ENCODE data around the gene MAST4. TPM values are rescaled to one million over a fixed set of nuclear protein-coding genes. Genes with fewer than 3 reads are reported as not detected.

Gene MAST4
- total and polyA plus RNA-seq, 2 donors = 17.0 to 18.8 TPM

DNA sequence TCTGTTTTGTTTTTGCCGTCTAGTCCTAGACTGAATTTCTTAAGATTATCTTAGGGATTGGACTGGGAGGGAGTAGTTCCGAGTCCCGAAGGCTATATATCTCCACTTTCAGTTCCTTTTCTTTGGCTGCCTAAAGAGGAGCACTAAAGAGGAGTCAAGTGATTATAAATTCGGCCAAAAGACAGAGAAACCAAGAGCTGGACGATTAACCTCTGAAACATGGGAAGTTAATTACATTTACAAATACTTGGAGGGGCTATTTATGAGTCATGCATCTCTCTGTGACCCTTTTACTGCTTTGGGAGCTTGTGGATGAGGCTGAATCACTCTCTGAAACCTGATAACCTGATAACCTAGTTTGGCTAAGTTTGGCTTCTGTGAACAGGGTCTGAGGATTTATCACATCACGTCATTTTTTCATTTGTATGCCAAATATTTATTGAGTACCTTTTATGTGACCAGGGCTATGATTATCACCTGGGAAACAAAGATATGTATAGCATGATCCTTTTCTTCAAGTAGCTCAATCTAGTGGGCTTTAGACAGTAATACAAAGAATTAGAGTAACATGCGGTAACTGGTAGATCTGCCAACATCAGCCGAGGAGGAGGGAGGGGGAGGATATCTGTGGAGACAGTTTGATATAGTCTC is 419.5 kb downstream of the MAST4 start:
- no peaks in the 10 kb centered on the region for H3K27me3 ChIP-seq (ENCODE audit: control insufficient read depth in 2 of 2, insufficient read depth in 1 of 2, low read length in 1 of 2)
- WGBS = 86% methylated on average over 8 of the region's 8 CpGs
- no peaks in the 10 kb centered on the region for H3K9me3 ChIP-seq (ENCODE audit: control insufficient read depth in 2 of 2, insufficient read depth in 1 of 2, low read length in 1 of 2)
- H3K36me3 ChIP-seq (ENCODE audit: control insufficient read depth in 2 of 2, insufficient read depth in 2 of 2, low read length in 1 of 2) = no peaks in the 10 kb centered on the region
- DNase-seq (ENCODE audit: low read depth in 6 of 9, low spot score in 9 of 9) = no peak
- H3K4me1 ChIP-seq (ENCODE audit: control insufficient read depth in 2 of 2, insufficient read depth in 2 of 2, low read length in 2 of 2) = peaks cover 12 to 15% of the 10 kb centered on the region in 2 donors
- peak overlapping the region in 1 of 2 donors; percentile 77 for H3K27ac ChIP-seq (ENCODE audit: low read depth in 1 of 2, low read length in 1 of 2)
- H3K4me3 ChIP-seq (ENCODE audit: low read length in 2 of 2) = no peak overlapping the region

DNA sequence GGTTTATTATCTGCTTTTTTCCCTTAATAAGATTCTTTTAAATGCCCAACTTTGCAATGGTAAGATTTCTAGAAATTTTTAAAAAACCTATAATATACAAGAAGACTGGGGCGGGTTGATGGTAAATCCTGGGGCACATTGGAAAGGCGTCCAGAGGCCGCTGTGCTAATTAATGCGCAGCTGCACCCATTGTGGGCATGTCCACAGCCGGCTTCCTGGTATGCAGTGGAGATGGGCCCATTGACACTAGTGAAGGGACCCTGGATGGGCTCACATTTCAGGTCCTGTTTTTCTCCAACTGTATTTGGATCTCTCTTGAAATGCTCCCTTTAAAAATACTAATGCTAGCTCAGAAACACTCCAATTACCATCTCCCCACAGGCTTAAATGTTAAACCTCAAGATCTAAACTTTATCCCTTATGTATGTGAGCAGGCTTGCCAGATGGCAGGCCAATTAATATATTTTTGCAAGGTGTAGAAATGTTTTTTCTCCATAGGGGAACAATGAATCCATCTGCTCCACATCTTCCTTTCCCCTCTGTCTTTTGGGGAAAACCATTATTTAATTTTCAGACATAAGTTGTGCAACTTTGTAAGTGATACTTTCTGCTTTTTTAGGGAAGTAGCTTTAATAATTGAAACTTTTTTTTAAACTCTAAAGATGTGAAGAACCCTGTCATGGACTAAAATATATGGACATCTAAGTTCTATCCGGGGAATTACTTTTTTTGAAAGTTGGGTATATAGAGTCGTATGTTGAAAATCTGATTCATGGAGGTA is 423.1 kb downstream of the MAST4 start:
- no peak overlapping the region for H3K27ac ChIP-seq (ENCODE audit: low read depth in 1 of 2, low read length in 1 of 2)
- DNase-seq (ENCODE audit: low read depth in 6 of 9, low spot score in 9 of 9) = no peak
- peaks cover 0 to 7% of the 10 kb centered on the region in 2 donors for H3K4me1 ChIP-seq (ENCODE audit: control insufficient read depth in 2 of 2, insufficient read depth in 2 of 2, low read length in 2 of 2)
- WGBS = 88% methylated on average over 7 of the region's 7 CpGs
- H3K4me3 ChIP-seq (ENCODE audit: low read length in 2 of 2) = no peak overlapping the region
- no peaks in the 10 kb centered on the region for H3K9me3 ChIP-seq (ENCODE audit: control insufficient read depth in 2 of 2, insufficient read depth in 1 of 2, low read length in 1 of 2)
- no peaks in the 10 kb centered on the region for H3K36me3 ChIP-seq (ENCODE audit: control insufficient read depth in 2 of 2, insufficient read depth in 2 of 2, low read length in 1 of 2)
- no peaks in the 10 kb centered on the region for H3K27me3 ChIP-seq (ENCODE audit: control insufficient read depth in 2 of 2, insufficient read depth in 1 of 2, low read length in 1 of 2)

DNA sequence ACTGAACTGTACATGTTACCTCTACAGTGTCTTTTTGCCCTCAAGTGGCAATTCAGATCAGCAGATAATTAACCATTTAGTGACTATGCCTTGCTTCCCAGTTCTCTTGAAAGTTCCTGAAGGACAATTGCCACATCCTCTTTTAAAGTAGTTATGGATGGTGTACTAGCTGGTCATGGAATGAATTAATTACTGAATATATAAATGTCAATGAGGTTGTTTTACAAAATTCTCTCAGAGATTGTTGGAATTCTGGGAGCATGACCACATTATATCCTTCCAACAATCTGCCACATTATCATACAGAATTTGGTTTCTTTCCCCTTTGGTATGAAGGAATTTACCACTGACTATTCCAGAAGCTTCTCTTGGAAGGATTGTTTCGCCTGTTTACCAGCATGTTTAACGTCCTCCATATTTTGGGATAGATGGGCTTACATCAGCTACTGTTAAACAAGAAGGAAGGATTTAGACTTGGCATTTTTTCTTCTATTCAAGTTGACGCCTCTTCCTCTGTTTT is 424.0 kb downstream of the MAST4 start:
- Histone ChIP-seq H3K4me1 (ENCODE audit: control insufficient read depth in 2 of 2, insufficient read depth in 2 of 2, low read length in 2 of 2) (peaks cover 0 to 3% of the 10 kb centered on the region in 2 donors), H3K4me3 (ENCODE audit: low read length in 2 of 2) (no peak overlapping the region), H3K36me3 (ENCODE audit: control insufficient read depth in 2 of 2, insufficient read depth in 2 of 2, low read length in 1 of 2) (no peaks in the 10 kb centered on the region), H3K9me3 (ENCODE audit: control insufficient read depth in 2 of 2, insufficient read depth in 1 of 2, low read length in 1 of 2) (no peaks in the 10 kb centered on the region), H3K27ac (ENCODE audit: low read depth in 1 of 2, low read length in 1 of 2) (peak overlapping the region; percentile 8 to 28), H3K27me3 (ENCODE audit: control insufficient read depth in 2 of 2, insufficient read depth in 1 of 2, low read length in 1 of 2) (no peaks in the 10 kb centered on the region)
- no peak for DNase-seq (ENCODE audit: low read depth in 6 of 9, low spot score in 9 of 9)
- over 99% methylated on average over 3 of the region's 3 CpGs for WGBS

DNA sequence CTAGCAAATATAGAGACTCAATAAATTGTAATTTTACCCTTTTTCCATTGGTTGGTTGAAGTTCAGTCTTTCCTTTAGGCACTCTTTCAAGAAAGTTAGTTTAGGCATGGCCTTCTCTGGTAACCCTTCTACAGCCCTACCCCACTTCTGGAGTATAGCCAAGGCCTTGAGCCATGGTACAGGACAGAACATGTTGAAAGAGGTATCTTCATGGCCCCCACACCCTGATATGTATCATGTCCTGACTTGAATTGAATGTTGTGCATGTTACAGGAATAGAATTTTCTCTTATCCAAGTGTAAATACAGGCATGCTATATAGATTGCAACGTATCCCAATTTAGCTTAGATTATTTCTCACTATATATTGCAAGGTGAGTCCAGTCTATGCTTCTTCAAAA is 424.8 kb downstream of the MAST4 start:
- no peak for DNase-seq (ENCODE audit: low read depth in 6 of 9, low spot score in 9 of 9)
- no peak overlapping the region for H3K27ac ChIP-seq (ENCODE audit: low read depth in 1 of 2, low read length in 1 of 2)
- no peak overlapping the region for H3K4me3 ChIP-seq (ENCODE audit: low read length in 2 of 2)
- peaks cover 0 to under 1% of the 10 kb centered on the region in 2 donors for H3K36me3 ChIP-seq (ENCODE audit: control insufficient read depth in 2 of 2, insufficient read depth in 2 of 2, low read length in 1 of 2)
- H3K9me3 ChIP-seq (ENCODE audit: control insufficient read depth in 2 of 2, insufficient read depth in 1 of 2, low read length in 1 of 2) = no peaks in the 10 kb centered on the region
- H3K4me1 ChIP-seq (ENCODE audit: control insufficient read depth in 2 of 2, insufficient read depth in 2 of 2, low read length in 2 of 2) = peaks cover 0 to 3% of the 10 kb centered on the region in 2 donors
- H3K27me3 ChIP-seq (ENCODE audit: control insufficient read depth in 2 of 2, insufficient read depth in 1 of 2, low read length in 1 of 2) = no peaks in the 10 kb centered on the region
- 94% methylated on average over 1 of the region's 1 CpG for WGBS

DNA sequence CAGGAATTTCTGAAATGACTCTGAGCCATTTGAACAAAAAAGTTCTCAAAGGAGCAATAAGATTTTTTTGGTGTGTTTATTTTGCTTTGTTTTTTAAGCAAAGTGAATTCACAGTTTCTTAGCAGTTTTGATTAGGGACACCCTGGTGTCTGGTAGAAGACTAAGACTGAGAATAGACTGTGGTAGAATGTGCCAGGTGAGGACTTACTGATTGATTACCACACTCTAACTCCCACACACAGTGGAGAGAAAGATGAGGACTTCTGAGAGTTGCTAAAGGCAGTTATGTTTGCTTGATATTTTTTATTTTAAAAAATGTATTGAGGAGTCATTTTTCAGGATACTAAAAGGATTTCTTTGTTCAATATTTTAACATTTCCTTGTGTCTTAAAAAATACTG is 425.3 kb downstream of the MAST4 start:
- peaks cover 0 to 2% of the 10 kb centered on the region in 2 donors for H3K36me3 ChIP-seq (ENCODE audit: control insufficient read depth in 2 of 2, insufficient read depth in 2 of 2, low read length in 1 of 2)
- DNase-seq (ENCODE audit: low read depth in 6 of 9, low spot score in 9 of 9) = no peak
- no peaks in the 10 kb centered on the region for H3K27me3 ChIP-seq (ENCODE audit: control insufficient read depth in 2 of 2, insufficient read depth in 1 of 2, low read length in 1 of 2)
- H3K4me1 ChIP-seq (ENCODE audit: control insufficient read depth in 2 of 2, insufficient read depth in 2 of 2, low read length in 2 of 2) = peaks cover 0 to 3% of the 10 kb centered on the region in 2 donors
- H3K9me3 ChIP-seq (ENCODE audit: control insufficient read depth in 2 of 2, insufficient read depth in 1 of 2, low read length in 1 of 2) = no peaks in the 10 kb centered on the region
- peak overlapping the region in 1 of 2 donors; percentile 55 for H3K27ac ChIP-seq (ENCODE audit: low read depth in 1 of 2, low read length in 1 of 2)
- no peak overlapping the region for H3K4me3 ChIP-seq (ENCODE audit: low read length in 2 of 2)

DNA sequence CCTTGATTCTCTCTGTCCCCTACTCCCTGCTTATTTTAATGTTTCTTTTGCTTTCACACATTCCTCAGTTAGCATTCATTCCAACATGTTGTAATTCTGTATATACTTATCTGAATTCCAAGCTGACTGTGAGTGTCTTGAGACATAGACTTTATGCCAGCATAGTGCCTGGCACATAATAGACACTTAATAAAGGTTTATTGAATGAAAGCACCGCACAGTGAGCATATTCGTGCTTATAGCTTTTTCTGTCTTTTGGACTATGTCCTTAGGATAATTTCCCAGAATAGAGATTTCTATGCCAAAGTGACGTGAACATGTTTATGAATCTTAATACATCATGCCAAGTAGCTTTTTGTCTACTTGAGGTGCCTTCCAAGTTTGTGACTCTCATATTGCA is 425.8 kb downstream of the MAST4 start:
- H3K27me3 ChIP-seq (ENCODE audit: control insufficient read depth in 2 of 2, insufficient read depth in 1 of 2, low read length in 1 of 2) = no peaks in the 10 kb centered on the region
- no peaks in the 10 kb centered on the region for H3K9me3 ChIP-seq (ENCODE audit: control insufficient read depth in 2 of 2, insufficient read depth in 1 of 2, low read length in 1 of 2)
- H3K4me1 ChIP-seq (ENCODE audit: control insufficient read depth in 2 of 2, insufficient read depth in 2 of 2, low read length in 2 of 2) = peaks cover 0 to 3% of the 10 kb centered on the region in 2 donors
- no peak overlapping the region for H3K4me3 ChIP-seq (ENCODE audit: low read length in 2 of 2)
- peaks cover 0 to 2% of the 10 kb centered on the region in 2 donors for H3K36me3 ChIP-seq (ENCODE audit: control insufficient read depth in 2 of 2, insufficient read depth in 2 of 2, low read length in 1 of 2)
- no peak overlapping the region for H3K27ac ChIP-seq (ENCODE audit: low read depth in 1 of 2, low read length in 1 of 2)
- WGBS = 96% methylated on average over 3 of the region's 3 CpGs
- DNase-seq (ENCODE audit: low read depth in 6 of 9, low spot score in 9 of 9) = no peak

- Histone ChIP-seq H3K27me3 (ENCODE audit: control insufficient read depth in 2 of 2, insufficient read depth in 1 of 2, low read length in 1 of 2) (no peaks in the 10 kb centered on the region), H3K27ac (ENCODE audit: low read depth in 1 of 2, low read length in 1 of 2) (no peak overlapping the region), H3K9me3 (ENCODE audit: control insufficient read depth in 2 of 2, insufficient read depth in 1 of 2, low read length in 1 of 2) (no peaks in the 10 kb centered on the region), H3K4me1 (ENCODE audit: control insufficient read depth in 2 of 2, insufficient read depth in 2 of 2, low read length in 2 of 2) (peaks cover 4 to 6% of the 10 kb centered on the region in 2 donors), H3K4me3 (ENCODE audit: low read length in 2 of 2) (no peak overlapping the region), H3K36me3 (ENCODE audit: control insufficient read depth in 2 of 2, insufficient read depth in 2 of 2, low read length in 1 of 2) (peaks cover 2 to 3% of the 10 kb centered on the region in 2 donors)
- 98% methylated on average over 2 of the region's 2 CpGs for WGBS
- DNase-seq (ENCODE audit: low read depth in 6 of 9, low spot score in 9 of 9) = no peak
Measured at GRCh38 chr5:67025457-67025856, 429.3 kb downstream of the MAST4 start.

DNA sequence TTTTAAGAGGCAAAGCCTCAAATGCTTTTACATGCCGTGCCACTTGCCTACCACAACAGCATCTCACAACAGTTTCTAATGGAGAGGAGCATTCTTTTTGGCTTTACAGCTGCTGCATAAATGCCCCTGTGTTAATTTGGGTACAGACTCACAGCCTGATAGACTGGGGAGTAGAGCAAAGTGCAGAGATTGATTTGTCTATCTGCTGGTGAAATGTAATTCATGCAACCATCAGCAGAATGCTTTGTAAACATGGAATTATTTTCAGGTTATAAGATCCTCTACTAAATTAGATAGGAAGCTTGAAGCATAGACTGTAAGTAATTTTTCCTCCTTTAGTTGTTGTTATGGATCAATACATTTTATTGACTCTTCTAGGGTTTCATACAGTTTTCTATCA is 430.1 kb downstream of the MAST4 start:
- Histone ChIP-seq H3K4me3 (ENCODE audit: low read length in 2 of 2) (no peak overlapping the region), H3K27me3 (ENCODE audit: control insufficient read depth in 2 of 2, insufficient read depth in 1 of 2, low read length in 1 of 2) (no peaks in the 10 kb centered on the region), H3K36me3 (ENCODE audit: control insufficient read depth in 2 of 2, insufficient read depth in 2 of 2, low read length in 1 of 2) (peaks cover 2 to 3% of the 10 kb centered on the region in 2 donors), H3K9me3 (ENCODE audit: control insufficient read depth in 2 of 2, insufficient read depth in 1 of 2, low read length in 1 of 2) (no peaks in the 10 kb centered on the region), H3K27ac (ENCODE audit: low read depth in 1 of 2, low read length in 1 of 2) (no peak overlapping the region), H3K4me1 (ENCODE audit: control insufficient read depth in 2 of 2, insufficient read depth in 2 of 2, low read length in 2 of 2) (peaks cover 6 to 7% of the 10 kb centered on the region in 2 donors)
- no peak for DNase-seq (ENCODE audit: low read depth in 6 of 9, low spot score in 9 of 9)
- WGBS = 100% methylated on average over 1 of the region's 1 CpG

DNA sequence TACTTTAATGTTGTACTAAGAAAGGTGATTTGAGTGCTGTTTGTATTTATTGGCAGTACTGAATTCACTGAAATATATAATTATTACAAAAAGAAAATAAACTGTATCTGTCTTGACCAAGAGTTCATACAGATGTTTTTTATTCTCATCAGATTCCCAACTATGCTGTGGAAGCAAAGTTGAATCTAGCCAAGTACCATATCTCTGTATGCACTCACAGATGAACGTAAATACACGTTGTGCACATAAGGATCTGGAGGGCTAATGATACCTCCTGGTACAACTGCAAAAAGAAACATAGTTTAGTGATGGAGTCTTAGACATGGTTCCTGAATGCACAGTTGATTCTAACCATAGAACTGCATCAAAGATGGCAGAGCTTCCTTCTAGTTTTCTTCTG is 431.0 kb downstream of the MAST4 start:
- H3K36me3 ChIP-seq (ENCODE audit: control insufficient read depth in 2 of 2, insufficient read depth in 2 of 2, low read length in 1 of 2) = peaks cover 2 to 3% of the 10 kb centered on the region in 2 donors
- H3K4me1 ChIP-seq (ENCODE audit: control insufficient read depth in 2 of 2, insufficient read depth in 2 of 2, low read length in 2 of 2) = peaks cover 14 to 15% of the 10 kb centered on the region in 2 donors
- H3K4me3 ChIP-seq (ENCODE audit: low read length in 2 of 2) = no peak overlapping the region
- H3K27ac ChIP-seq (ENCODE audit: low read depth in 1 of 2, low read length in 1 of 2) = no peak overlapping the region
- 99% methylated on average over 2 of the region's 2 CpGs for WGBS
- H3K9me3 ChIP-seq (ENCODE audit: control insufficient read depth in 2 of 2, insufficient read depth in 1 of 2, low read length in 1 of 2) = no peaks in the 10 kb centered on the region
- DNase-seq (ENCODE audit: low read depth in 6 of 9, low spot score in 9 of 9) = no peak
- no peaks in the 10 kb centered on the region for H3K27me3 ChIP-seq (ENCODE audit: control insufficient read depth in 2 of 2, insufficient read depth in 1 of 2, low read length in 1 of 2)
